GM18867 (cell line): ENCODE measurements around the gene BMP7.

Experiments used
- ATAC-seq: cut with Tn5 transposase; IDR thresholded peaks from one replicate; pipeline ENCODE4 v1.9.1; 2021; ENCODE audit warnings: mild to moderate bottlenecking, moderate library complexity; ENCODE audit not compliant: unreplicated experiment

The BMP7 gene

GRCh38 chr20:57131601-57132391 lies 134.6 kb downstream of the BMP7 start:
- ATAC-seq: no peak

- no peak for ATAC-seq
Measured at GRCh38 chr20:57131077-57131476, 135.4 kb downstream of the BMP7 start.

GRCh38 chr20:57130160-57130772 lies 136.2 kb downstream of the BMP7 start:
- no peak for ATAC-seq

GRCh38 chr20:57129303-57129702 lies 137.1 kb downstream of the BMP7 start:
- ATAC-seq: no peak

GRCh38 chr20:57128044-57128757 lies 138.2 kb downstream of the BMP7 start:
- ATAC-seq: no peak

GRCh38 chr20:57126481-57127092 lies 139.9 kb downstream of the BMP7 start:
- no peak for ATAC-seq

GRCh38 chr20:57124800-57125517 lies 141.5 kb downstream of the BMP7 start:
- ATAC-seq: no peak

- ATAC-seq: no peak
Measured at GRCh38 chr20:57124366-57124765, 142.1 kb downstream of the BMP7 start.

GRCh38 chr20:57123504-57123903 lies 142.9 kb downstream of the BMP7 start:
- no peak for ATAC-seq

GRCh38 chr20:57122536-57123489 lies 143.6 kb downstream of the BMP7 start:
- no peak for ATAC-seq

GRCh38 chr20:57118964-57119363 lies 147.5 kb downstream of the BMP7 start:
- no peak for ATAC-seq
